GM19023 (cell line): ENCODE data around the gene DAGLA.

Experiments used
- ATAC-seq: cut with Tn5 transposase; IDR thresholded peaks from one replicate; pipeline ENCODE4 v1.9.1; 2021; ENCODE audit warnings: mild to moderate bottlenecking, moderate library complexity; ENCODE audit not compliant: unreplicated experiment

Gene DAGLA

DNA sequence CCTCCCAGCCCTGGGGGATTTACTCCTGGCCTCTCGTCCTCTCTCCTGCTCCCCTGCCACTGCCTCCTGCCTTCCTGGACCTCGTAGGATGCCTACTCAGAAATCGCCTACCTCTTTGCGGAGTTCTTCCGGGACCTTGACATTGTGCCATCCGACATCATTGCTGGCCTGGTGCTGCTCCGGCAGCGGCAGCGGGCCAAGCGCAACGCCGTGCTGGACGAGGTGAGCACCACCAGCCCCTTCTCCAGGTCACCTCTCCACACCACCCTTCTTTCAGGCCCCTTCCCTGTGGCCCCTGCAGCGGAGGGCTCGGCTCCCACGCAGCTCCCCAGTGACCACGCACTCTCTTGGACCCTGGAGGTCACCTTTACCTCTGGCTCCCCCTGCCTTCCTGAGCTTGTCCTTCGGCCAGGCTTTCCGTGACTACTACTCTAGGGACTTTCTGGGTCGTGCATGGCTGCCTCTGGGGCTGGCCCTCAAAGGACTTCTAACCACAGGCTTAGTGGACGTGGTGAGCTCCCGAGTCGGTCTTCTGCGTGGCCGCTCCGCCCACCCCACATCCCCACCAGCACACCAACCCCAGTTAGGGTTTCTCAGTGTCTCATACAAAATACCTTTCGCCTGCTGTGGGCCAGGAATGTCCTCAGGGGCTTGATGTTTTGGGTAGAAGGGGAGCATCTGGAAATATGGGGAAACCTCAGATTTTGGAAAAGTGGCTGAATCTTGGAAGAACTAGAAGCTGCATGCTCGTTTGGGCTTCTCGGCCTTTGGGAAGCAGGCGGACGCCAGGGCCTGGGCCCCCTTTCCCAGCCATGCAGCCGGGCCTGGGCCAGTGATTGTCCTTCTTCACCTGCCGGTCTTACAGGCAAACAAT, 48.1 kb downstream of the DAGLA start:
- ATAC-seq = no peak

DNA sequence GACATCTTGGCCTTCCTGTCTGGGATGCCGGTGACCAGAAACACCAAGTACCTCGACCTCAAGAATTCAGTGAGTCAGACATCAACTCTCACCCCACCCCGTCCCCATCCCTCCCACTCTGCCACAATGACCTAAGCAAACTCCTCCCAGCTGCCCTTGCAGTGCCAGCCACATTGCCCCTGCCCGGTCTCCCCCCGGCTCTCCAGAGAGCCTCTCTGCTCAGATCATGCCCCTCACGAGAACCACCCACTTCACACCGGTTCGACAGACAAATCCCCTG, 48.7 kb downstream of the DAGLA start:
- no peak for ATAC-seq

DNA sequence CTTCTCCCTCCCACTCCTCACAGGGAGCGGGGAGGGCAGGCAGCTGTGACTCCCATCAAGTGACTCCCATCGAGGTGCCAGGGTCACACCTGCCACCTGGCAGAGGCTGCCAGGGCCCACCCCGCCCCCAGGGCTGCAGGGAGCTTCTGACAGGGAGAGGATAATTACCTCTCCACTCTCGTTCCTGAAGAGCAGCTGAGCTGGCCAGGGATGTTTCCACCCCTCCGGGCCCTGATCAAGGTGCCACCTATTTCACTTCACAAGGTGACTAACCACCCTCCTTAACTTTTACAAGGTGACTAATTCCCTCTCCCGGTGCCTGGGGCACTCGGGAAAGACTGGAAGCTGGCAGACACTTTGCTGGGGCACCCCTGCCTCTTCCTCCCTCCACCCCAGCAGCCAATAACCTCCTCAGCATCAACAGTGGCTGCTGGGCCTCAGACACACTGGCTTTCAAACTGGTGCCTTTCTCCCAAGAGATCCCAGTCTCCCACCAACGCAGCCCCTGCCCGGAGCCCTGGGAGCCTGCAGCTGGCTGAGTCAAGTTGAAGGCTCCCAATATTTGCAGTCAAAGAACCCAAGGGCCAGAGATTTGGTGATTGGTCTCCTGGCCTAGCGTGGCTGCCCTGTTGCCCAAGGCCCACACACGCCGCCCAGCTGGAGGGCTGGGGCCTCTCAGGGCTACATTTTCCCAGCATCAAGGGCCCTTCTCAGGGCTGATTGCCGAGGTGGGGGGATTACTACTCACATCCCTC, 50.2 kb downstream of the DAGLA start:
- no peak for ATAC-seq

DNA sequence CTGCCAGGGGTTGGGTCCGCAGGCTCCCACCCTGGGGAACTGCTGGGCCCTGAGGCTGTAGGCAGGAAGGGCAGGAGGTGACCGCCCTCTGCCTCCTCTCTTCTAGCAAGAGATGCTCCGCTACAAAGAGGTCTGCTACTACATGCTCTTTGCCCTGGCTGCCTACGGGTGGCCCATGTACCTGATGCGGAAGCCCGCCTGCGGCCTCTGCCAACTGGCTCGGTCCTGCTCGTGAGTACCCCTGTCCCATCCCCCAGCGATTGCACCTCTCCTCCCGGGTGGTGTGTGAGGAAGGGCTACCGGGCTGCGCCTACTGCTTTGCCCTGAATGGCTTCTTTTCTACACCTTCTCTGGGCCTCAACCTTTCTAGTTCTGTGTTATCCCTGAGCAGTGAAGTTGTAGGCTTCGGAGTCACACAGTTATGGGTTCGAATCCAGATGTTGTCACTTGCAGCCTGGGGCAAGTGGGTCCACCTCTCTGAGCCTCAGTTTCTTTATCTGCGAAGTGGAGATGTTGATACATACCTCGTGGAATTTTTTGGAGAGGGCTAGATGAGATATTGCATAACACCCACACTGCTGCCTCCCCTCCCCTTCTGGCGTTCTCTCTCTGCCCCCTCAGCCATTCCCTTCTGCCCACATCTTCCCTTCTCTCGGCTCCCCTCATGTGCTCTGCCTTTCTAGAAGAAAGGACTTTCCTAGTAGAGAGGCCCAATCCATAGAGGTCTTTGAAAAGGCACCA, 51.2 kb downstream of the DAGLA start:
- no peak for ATAC-seq

DNA sequence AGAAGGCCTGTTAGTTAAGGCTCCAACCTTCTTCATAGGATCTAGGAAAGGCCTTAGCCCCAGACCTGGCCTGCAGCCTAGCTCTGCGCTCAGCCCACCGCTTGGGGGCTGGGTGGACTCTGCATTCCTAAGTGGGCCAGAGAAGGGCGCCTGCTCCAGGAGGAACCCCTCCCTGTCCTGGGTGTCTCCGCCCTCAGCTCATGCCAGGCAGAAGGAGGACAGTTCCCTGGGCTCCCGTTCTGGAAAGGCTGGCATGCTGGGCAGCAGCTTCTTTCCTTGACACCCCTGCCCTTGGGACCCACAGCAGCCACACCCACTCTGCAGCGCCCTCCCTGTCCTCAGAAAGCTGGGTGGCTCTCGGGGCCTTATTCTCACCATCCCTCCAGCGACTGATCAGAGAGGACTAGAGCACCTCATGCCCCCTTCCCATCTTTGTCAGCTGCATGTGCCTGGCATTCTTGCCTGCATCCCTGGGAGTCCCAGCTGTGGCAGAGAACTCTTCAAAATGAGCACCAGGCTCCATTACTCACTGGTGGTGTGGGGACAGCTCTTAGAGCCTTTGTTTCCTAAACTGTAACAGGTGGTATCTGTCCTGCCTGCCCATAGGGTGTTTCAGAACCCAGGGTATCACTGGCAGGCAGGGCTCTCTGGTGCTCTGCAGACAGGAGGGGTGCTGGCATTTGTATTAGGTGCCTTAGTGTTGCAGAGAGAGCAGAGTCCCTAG, 51.9 kb downstream of the DAGLA start:
- no peak for ATAC-seq

DNA sequence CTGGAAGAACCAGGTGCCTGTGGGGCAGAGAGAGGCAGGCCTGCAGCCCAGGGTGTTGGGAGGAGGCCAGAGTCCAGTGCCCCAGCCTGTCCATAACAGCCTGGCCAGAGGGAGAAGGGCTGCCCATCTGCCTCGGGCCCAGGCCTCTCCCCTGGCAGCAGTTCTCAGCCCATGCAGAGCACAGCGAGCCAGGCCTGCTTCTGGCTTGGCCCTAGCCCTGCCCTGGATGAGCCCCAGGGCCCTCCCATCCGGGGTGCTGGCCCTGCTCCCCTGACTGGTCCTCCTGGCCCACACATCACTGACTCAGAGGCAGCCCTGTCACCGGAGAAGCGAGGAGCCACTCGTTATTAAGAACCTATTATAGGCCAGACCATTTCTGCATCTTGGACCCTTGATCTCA, 52.5 kb downstream of the DAGLA start:
- no peak for ATAC-seq

DNA sequence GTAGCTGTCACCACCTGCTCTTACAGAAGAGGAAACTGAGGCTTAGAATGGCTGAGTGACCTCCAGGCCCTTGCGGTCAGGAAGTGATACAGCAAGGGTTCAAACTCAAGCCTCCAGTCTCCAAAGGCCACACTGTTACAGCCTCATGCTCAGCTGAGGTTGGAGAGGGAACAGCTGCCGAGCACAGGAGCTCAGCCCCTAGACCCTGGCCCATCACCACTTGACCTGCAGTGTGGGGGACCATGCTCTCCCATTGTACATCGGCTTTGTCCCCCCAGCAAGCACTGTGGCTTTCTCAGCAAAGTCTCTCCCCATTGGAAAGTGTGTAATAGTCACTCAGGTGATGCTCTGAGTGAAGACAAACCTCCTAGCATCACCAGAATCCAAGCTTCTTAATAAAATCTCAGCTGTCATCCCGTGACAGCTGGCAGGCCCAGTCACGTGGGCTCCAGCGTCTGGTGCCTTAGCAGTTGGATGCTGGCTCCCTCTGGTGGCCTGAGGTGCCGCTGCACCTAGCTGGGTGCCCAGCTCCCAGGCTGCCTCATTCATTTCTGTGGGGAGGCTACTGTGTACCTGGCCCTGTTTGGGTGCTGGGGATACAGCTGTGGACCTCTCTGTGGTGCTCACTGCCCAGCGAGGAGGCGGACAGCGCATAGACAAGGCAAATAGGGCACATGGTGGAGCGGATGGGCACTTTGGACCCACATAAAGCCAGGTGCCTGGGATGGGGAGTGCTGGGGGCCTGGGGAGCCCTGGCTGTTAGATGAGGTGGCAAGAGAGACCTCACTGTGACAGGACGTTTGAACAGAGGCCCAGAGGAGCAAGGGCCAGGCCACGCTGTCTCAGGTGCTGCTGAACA, 53.2 kb downstream of the DAGLA start:
- ATAC-seq = peak; percentile 70

DNA sequence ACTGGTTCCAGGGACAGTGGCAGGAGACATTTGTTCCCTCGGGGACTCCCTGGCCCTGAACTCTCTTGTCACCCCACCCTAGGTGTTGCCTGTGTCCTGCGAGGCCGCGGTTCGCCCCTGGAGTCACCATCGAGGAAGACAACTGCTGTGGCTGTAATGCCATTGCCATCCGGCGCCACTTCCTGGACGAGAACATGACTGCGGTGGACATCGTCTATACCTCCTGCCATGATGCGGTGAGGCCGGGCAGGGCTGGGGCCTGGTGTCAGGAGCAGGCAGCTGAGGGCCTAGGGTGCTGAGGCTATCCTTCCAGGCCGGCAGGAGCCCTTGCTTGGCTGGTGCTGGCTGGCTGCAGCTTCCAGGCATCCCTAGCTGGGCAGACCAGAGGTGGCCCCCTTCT, 54.6 kb downstream of the DAGLA start:
- no peak for ATAC-seq

DNA sequence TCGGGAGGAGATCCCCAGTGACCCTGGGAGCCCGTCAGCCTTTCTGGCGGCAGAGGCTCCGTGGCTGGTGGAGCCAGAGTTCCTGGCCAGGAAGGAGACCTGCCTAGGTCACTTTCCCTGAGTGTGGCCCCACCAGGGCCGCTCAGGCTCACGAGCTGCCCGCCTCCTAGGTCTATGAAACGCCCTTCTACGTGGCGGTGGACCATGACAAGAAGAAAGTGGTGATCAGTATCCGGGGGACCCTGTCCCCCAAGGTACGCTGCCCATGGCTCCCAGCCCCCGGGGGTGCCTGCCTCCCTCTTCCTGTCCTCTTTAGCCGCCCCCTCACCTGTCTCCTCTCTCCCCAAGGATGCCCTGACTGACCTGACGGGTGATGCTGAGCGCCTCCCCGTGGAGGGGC, 55.2 kb downstream of the DAGLA start:
- no peak for ATAC-seq

DNA sequence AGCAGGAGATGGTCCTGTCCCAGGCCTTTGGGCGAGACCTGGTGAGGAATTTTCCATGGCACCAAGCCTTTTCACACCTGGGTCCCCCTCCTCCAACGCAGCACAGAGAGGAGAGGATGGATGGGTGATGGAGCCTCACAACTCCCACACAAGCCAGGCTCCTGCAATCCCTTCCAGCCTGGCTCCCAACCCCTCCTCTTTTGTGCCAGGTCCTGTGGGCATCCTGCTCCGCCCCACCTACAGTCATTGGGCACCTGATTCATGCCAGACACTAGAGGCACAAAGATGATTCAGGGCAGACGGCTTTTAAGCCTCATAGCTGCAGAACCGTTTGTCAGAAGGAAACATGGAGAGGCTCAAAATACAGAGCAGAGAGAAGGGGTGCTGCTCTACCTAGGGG, 56.1 kb downstream of the DAGLA start:
- no peak for ATAC-seq

DNA sequence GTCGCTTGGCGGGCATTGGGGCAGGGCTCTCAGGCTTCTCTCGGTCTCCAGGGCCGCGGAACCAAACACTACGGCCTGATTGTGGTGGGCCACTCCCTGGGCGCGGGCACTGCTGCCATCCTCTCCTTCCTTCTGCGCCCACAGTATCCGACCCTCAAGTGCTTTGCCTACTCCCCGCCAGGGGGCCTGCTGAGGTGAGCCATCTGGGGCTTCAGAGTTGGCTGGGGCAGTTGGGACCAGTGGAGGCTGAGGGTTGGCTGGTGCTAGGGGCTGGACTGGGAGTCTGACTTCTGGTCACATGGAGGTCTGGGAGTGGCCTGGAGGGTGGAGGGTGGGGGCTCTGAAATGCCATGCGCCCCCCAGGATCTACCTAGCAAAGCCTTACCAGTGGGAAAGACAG, 56.9 kb downstream of the DAGLA start:
- ATAC-seq = no peak

DNA sequence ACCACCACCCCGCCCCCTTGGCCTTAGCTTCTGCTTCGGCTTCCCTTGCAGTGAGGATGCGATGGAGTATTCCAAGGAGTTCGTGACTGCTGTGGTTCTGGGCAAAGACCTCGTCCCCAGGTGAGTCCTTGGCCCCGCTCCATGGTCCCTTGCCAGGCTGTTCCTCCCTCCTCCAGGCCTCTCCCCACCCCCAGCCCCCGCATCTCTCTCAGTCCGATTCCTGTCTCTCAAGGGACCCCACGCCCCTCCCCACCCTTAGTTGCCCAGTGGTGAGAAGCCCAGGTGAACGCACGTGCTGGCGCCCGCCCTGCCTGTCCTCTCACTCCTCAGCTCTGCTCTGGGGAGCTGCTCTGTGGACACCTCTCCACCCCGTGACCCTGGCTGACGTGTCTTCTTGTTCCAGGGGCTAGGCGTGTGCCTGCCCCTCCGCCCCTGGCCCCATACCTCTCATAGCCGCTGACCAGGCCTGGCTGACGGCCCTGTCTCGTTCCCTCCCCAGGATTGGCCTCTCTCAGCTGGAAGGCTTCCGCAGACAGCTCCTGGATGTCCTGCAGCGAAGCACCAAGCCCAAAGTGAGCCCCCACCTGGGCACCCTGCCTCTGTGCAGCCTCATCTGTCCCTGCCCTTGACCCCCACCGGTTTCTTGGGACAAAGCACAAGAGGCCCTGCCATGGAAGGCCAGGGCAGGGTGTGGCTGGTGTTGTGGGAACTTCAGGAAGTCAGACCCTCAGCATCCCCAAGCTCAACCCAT, 57.6 kb downstream of the DAGLA start:
- ATAC-seq = no peak

DNA sequence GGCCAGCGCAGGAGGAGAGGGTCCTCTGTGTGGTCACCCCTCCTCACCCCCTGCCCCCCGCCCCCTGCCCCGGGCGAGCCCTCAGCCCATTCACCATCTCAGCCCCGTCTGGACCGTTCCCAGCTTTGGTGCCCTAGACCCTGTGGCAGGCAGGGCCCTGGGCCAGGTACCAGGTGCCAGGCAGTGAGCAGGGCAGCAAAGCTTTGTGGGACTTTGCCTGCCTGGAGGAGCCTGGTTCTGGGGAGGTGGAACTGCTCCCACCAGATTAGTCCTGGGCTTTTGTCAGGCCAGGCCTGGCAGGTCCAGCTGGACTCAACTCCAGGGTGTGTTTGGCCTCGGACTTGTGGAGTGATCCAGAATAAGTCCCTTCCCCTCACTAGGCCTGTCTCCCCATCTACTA, 58.6 kb downstream of the DAGLA start:
- ATAC-seq = no peak

DNA sequence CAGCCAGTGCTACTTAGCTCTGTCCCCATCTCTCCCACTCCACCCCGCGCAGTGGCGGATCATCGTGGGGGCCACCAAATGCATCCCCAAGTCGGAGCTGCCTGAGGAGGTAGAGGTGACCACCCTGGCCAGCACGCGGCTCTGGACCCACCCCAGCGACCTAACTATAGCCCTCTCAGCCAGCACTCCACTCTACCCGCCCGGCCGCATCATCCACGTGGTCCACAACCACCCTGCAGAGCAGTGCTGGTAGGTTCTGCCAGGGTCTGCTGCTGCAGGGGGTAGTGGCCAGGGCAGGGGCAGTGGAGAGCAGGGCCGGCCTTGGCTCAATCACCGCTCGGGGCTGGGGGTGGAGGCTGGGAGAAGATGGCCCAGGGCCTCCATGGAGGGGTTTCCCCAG, 59.2 kb downstream of the DAGLA start:
- ATAC-seq = no peak

DNA sequence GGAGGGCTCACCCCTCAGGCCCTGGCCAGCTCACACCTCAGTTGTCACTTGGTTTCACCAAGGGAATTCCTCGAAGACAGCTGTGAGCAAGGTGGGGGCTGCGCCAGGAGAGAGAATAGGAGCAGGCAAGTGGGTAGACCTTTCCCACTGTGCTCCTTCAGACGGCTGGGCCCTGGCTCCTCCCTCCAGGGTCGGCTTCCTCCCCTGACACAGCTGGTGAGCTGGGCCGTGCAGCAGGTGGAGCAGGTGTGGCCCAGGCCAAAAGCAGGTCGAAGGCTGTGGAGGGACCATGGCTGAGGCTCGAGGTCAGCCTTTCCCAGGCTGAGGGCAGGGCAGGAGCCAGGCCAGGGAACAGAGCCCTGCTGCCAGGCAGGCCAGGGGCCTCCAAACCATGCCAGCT, 59.8 kb downstream of the DAGLA start:
- ATAC-seq = no peak

DNA sequence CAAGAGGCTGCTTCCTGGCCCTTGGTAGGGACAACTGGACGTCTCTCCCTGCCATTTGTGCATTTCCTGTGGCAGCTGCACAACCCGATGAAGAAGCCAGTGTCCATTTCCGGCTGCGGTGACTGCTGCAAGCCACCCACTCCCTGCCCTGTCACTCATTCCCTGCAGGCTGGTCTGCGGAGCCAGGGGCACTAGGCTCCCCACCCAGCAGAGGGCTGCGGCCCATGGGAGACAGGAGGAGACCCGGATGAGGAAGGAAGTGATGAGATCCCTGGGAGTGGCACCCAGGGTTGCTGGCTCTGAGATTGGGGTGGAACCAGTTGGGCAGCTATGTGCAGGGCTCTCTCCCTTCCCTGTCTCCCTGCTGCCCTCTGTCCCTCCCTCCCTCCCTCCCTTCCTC, 62.2 kb downstream of the DAGLA start:
- ATAC-seq = no peak

DNA sequence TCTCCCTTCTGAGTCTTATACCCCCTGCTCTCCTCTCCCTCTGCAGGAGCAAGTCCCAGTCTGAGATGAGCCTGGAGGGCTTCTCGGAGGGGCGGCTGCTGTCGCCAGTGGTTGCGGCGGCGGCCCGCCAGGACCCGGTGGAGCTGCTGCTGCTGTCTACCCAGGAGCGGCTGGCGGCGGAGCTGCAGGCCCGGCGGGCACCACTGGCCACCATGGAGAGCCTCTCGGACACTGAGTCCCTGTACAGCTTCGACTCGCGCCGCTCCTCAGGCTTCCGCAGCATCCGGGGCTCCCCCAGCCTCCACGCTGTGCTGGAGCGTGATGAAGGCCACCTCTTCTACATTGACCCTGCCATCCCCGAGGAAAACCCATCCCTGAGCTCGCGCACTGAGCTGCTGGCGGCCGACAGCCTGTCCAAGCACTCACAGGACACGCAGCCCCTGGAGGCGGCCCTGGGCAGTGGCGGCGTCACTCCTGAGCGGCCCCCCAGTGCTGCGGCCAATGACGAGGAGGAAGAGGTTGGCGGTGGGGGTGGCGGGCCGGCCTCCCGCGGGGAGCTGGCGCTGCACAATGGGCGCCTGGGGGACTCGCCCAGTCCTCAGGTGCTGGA, 63.4 kb downstream of the DAGLA start:
- ATAC-seq = no peak

DNA sequence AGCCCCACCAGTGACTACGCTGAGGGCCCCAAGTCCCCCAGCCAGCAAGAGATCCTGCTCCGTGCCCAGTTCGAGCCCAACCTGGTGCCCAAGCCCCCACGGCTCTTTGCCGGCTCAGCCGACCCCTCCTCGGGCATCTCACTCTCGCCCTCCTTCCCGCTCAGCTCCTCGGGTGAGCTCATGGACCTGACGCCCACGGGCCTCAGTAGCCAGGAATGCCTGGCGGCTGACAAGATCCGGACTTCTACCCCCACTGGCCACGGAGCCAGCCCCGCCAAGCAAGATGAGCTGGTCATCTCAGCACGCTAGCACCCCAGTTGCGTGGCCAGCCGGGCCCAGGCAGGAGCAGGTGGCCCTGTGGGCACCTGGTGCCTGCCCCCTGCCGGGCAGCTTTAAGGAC, 64.0 kb downstream of the DAGLA start:
- no peak for ATAC-seq

DNA sequence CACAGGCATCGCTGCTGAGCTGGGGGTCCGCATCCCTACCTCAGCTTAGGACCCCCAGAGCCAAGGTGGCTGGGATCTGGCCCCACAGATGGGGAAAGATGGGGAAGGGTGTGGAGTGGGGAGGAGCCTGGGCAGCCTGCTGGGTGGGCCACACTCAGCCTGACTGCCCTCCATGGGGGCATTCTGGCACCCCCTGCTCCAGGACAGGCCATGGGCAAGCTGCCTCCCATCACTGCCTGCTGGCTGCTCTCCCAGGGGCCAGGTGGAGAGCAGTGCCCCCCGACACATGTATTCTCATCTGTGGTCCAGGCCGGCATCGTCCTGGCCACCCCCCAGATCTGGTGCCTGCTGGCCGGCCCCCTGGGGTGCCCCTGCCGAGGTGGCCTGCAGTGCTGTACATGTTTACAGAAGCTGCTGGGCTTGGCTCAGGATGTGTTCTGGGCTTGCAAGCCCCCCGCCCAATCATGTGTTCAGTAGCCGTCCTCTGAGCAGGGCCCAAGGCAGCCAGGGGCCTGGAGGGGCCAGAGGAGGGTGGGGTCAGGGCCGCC, 64.5 kb downstream of the DAGLA start:
- ATAC-seq = no peak
